ENCODE measurements around the gene ME1.
"Not testable (repeated sequence)": the region's sequence is repeated elsewhere in the genome, so short reads cannot be mapped to it uniquely, and the experiment has no call there.

ME1 gene

DNA sequence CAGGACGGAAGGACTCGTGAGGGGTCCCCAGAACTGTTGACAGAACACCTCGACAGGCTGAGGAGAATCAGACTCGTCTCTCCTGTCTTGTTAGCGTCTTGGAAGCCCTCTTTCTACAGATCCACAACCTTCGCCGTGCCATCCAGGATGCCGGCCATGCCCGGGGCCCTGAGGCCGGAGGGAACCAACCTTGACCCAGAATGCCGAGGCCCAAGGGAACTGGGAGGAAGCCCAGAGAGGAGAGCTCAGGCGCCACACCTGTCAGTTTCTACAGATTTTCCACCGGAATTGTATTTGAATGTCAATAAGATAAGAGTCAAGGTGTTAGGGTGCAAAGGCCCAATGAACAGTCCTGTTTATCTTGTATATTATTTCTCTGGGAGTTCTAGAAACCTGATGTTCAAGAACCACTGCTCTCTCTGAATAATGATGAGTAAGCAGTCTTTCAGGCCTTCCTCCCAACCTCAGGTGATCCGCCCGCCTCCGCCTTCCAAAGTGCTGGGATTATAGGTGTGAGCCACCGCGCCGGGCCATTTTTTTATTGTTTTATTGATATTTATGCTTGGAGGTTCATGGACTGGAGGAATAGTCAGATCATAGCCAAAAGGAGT lies 799 bp upstream of the ME1 start:
- DNase-seq, result no peak

DNA sequence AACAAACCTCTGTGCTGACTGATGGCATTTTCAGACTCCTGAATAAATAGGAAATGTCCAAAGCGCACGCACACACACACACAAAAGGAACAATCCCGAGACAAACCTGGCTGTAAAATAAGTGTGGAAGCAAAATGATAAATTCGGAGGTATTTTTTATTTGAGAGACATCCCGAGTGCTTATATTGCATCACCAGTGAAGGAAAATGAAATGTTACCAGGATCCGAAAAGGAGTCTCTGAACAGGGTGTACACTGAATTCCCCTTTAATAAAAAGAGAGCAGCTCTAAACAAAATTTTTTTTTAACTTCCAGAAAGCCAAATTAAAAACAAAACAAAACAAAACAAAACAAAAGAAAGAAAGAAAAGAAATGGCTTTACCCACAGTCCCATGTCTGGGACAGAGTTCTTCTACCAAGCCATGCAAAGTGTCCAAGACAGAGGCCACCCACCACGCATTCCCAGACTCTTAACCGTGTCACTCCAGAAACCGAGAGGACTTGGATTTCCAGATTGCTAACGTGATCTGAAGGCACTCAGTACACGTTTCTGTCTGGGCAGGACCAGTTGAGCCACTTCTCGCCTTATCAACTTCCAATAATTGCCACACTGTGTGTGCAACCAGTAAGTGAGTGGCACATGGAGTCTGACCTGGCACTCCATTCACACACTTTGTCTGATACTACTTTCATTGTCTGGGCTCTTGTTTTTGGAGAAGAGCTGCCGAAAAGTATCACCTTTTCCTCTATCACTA lies 817 bp downstream of the ME1 start:
- peak; percentile 47 for DNase-seq

DNA sequence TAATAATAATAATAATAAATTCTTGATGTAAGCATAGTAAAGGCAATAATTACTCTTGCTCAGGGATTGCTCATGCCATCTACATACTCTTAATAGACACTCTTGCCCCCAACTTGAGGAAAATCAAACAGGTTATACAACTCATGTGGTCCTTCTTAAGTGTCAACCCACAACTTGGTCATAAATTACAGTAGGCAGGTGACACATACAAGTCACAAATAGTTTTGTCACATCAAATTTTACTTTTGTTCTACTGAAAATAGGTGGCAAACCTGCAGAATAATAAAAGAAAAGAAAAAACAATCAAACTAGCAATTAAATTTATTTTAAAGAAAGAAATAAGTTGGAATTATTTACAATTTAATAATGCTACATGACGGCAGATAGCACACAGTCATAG lies 1.6 kb downstream of the ME1 start:
- no peak for DNase-seq

DNA sequence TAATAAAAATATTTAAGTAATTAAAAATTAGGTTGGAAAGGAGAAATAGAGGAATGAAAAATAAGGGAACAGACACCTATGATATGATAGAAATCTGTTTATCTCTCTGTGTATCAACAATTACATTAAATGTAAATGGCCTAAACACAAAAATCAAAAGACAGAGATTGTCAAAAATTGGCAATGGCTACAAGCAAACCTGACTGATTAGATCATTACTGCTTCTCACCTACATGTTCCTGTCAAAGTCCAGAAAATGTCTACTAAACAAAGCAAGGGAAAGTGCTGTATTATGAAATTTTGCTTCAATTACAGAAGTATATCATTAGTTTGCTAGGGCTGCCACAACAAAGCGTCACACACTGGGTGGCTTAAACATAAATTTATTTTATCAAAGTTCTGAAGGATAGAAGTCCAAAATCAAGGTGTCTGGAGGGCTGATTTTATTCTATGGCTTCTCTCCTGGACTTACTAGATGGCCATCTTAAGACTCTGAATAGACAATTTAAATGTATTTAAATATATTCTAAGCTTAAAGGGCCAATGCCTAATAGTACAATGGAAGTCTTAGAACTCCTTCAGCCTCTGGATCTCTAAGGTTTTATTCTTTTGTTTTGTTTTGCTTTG lies 6.3 kb downstream of the ME1 start:
- no peak for DNase-seq

DNA sequence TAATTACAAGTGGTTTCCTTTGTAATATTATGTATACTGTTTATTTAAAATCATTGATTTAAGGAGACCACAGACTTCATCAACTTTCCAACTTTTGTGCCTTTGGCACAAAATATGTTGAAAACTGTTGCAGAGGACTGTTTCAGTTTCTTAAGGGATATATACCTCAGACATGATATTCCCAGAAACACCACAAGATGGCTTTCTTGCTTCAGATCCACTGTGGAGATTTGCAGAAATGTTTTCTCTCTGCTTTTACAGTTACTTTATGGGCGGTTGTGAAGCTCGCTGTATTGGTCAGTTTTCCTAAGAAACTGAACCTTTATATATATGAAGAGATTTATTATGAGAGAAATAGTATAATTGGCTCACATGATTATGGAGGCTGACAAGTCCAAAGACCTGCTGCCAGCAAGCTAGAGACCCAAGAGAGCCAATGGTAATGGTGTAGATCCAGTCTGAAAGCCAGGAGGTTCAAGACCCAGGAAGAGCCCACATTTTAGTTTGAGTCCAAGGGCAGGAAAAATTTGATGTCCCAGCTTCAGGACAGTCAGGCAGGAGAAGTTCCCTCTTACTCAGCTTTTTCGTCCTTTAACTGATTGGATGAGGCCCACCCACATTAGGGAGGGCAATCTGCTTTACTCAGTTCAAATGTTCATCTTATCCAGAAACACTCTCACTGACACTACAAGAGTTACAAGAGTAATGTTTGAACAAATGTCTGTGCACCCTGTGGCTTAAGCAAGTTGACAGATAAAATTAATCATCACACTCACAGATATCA lies 12.8 kb downstream of the ME1 start:
- DNase-seq, result peak; percentile 52

DNA sequence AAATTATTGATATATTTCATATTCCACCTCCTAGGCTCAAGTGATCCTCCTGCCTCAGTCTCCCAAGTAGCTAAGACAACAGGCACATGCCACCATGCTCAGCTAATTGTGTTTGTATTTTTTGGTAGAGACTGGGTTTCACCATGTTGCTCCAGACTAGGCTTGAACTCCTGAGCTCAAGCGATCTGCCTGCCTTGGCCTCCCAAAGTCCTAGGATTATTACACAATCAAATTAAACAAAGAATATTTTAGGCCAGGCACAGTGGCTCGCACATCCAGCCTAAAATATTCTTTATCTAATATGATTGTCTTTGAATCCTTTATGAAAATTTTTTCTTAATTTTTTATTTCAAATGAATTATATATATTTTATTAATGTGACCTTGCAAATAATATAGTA lies 17.8 kb downstream of the ME1 start:
- no peak for DNase-seq

DNA sequence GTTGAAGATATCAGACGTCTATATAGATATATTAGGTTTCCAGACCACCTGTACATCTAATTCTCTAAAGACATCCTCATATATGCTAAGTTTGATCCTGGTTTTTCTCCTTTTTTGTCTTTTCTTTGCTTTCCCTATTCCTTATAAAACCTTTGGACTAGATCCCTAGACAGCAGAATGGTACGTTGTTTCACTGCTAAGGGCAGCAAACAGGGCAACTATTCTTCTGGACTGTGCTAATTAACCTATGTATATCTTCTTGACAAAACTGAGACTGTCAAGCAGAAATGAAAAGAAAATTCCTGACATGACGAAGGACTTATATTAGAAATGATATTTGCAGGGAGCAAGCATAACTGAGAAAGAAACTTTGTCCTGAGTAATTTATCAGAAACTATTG lies 19.1 kb downstream of the ME1 start:
- no peak for DNase-seq

DNA sequence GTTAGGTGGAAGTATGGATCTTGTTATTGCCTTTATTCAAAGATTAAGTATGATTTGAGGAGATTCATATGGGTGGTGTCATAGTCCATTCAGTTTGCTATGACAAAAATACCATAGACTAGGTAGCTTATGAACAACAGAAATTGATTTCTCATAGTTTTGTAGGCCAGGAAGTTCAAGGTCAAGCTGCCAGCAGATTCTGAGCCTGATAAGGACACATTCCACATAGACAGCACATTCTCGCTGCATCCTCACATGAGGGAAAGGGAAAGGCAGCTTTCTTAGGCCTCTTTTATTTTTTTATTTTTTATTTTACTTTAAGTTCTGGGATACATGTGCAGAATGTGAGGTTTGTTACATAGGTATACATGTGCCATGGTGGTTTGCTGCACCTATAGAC lies 27.7 kb downstream of the ME1 start:
- peak; percentile 52 for DNase-seq

DNA sequence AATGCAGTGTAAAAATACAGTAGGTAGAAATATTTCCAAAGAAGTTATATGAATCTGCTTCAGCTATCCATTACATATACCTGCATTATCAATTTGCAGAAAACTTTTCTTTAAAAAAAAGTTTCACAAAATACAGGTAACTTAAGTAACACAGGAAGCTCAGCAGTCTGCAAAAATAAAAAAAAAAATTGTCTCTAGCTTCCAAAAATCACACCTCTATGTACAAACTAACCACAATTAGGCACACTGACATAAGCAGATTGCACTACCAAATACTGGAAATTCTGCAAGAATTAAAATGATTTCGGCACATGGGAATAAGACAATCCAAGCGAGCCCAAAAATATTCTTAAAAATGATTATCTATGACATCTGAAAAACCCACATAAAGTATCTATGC lies 41.2 kb downstream of the ME1 start:
- DNase-seq, result no peak

DNA sequence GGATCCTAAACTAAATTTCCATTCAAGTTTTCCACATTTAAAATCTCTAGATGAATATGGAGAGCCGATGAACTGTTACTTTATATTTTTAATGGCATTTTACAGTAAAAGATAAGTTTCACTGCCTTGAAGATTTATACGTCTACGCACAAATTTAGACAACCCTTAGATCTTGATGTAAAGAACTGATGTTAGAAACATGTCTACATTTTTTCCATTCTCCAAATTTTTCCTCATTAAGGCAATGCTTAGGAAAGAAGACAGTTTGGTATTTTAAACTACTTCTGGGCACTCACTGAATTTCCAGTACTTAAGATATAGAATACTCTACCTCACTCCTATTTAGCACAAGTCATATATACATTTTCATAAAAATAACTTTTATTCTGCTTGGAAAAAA lies 45.4 kb downstream of the ME1 start:
- DNase-seq, result no peak

DNA sequence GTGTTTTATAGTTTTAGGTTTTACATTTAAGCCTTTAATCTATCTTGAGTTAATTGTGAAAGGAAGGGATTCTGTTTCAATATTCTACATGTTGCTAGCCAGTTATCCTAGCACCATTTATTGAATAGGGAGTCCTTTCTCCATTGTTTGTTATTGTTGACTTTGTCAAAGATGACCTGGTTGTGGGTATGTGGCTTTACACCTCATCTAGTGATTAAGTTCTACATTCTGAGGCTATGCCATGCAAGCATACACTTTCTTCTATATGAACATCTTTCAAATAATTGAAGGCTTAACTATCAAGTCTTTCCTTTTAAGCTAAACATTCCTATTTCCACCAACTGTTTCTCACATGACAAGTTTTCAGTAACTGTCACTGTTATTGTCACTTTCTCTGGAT lies 46.1 kb downstream of the ME1 start:
- DNase-seq, result no peak

DNA sequence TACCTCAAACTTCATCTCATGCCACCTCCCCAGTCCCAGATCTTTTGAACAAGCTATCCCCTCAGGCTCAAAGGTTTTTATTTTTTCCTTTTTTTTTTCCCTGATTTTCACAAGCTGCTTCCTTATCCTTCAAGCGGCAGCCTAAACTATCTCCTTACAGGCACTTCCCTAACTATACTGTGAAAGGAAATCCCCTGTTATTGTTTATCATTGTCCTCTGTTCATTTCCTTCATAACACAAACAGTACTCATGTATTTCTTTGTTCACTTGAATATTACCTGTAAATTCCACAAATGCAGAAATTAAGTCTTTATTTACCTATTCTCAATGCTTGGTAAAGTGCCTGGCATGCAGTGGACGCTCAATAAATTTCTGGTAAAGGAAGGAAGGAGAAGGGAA lies 48.9 kb downstream of the ME1 start:
- no peak for DNase-seq

DNA sequence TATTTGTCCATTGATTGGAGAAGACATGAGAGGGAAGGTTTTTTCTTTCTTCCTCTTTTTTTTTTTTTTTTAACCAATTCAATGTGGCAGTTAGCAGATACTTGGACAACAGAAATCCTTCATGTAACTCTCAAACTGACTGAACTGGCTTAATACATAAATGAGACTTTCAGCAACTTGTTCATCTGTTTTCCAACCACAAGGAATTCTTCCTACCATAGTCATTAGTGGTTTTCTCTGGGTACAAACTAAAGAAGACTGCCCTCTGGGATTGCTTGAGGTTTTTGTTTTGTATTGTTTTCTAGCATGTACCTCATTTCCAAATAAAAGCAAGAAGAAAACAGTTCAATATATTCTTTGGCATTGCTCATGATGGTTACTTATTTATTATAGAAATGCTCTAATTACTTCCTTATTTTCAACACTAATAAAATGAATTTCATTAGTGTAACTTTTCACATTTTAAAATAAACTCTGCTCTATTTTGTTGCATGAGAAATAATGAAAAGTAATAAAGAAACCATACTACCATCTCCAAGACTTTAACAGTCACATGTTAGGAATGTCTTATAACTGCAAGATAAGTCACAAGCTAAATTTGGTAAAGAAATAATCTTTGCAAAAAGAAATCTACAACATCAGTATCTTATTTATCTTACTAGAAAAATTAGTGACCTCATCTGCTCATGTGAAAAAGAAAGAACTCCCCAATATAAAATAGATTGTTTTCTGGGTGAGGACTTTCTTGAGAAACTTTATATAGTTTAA lies 52.0 kb downstream of the ME1 start:
- peak; percentile 77 for DNase-seq

DNA sequence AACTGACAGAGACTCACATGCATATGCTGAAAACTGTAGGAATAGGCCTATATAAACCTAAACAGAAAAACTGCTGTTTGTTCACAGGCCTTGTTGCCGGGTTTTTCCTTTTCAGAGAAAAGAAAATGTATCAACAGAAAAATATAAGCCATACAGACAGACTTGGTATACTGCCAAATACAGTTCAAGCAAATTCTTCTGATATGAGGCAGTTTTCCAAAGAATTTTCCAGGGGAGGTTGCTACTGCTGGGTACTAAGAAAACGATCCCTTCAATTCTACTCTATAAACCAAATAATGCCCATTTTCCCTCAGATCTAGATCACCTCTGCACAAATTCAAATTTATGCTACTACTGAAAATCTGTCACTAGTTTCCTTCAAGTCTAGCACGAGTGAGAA lies 59.4 kb downstream of the ME1 start:
- DNase-seq, result peak; percentile 61

DNA sequence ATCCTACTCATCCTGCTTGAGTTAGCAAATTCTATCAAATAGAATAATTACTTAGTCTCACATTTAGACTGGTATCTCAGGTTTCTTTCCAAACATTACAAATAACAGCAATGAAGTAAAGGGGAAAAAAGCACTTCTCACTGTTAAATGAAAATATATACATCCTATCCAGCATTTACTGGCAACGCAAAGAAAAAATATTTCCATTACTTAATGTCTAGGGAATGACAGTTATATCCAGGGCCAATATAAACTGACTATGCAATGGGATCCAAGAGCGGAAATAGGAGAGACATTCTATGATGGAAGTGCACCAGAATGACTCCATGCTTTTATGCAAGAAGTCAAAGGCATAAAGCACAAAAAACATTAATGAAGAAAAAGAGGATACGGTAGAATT lies 60.3 kb downstream of the ME1 start:
- no peak for DNase-seq

DNA sequence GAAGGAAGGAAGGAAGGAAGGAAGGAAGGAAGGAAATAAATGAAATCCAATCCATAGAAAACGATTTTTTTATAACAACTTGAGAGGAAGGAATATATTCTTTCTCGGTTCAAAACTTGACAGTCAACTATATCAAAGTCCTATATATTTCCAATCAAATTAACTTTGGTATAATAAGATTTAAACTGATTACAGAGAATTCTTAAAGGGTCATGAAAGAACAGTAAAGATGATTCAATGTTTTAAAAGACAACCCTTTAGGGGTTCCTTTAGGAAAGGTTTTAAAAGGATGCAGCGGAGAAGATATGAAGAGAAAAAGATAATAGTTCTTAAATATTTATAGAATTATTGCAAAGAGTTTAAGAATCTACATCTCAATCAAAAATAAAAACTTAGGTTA lies 61.2 kb downstream of the ME1 start:
- DNase-seq, result no peak

DNA sequence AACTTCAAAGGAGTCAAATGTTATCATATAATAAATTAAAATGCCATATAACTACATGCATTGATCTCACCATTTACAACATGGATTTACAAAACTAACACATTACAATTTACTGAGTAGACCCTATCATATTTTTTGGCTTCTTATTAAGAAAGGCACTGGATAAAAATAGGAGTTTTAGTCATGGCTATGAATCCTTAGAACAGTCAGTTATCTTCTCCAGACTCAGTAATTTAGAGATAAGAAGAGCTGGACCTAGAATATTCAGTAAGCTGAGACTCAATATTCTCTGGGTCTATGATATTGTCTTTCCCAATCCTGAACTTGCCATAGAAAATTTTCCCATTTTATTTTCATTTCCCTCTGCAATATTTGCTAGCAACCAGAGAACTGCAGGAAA lies 62.3 kb downstream of the ME1 start:
- no peak for DNase-seq

DNA sequence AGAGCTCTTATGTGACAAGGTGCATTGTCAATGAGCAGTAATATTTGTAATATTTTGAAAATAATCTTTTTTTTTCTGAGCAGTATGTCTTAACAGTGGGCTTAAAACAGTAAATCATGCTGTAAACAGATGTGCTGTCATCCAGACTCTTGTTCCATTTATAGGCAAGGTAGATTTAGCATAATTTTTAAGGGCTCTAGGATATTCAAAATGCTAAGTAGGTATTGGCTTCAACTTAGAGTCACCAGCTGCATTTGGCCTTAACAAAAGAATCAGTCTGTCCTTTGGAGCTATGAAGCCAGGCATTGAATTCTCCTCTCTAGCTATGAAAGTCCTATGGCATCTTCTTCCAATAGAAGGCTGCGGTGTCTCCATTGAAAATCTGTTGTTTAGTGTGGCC lies 63.7 kb downstream of the ME1 start:
- DNase-seq, result no peak

DNA sequence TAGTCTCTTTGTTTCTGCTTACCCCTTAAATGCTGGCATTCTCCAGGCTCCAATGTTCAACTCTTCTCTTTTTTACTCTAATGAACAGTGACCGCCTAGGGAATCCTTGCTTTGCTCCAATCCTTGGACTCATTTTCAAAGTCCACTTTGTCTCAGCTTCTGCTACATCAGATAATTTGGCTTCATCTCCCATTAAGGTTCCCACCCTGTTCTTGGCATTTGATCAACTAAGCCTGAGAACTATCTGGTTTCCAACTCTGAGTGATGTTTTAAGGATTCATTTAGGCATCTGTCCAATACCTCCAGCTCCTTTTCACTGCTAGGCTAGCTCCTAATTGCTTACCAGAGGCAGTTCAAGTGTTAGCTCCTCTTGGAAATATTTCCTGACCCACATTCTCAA lies 64.9 kb downstream of the ME1 start:
- DNase-seq, result peak; percentile 42

DNA sequence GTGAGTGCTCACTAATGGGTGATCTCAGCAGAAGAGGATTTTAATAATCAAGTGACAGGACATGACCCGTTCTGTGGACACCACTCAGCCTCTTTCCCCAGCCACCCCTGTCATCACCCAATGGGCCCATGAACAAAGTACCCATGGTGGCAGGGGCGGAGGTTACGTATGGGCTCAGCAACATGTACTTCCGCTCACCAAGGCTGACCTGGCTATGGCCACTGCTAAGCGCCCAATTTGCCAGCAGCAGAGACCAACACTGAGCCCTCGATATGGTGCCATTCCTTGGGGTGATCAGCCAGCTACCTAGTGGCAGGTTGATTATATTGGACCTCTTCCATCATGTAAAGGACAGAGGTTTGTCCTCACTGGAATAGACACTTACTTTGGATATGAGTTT lies 68.5 kb downstream of the ME1 start:
- DNase-seq, result not testable (repeated sequence)

DNA sequence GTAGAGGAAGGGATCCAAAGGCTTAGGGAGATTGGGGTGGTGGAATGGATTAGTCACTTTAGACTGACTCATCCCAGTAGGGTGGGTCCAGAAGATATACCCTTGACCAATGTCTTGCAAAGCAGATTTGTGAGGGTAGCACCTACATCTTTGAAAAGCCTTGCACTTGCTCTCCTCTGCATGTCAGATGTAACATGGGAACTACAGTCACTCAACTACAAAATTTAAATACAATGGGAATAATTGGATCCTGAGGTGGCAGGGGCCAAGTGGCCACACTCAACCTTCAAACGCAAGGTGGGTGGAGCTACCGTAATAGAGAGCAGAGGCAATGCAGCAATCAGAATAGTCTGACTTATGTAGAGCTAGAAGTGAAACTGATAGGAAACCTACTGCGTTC lies 71.2 kb downstream of the ME1 start:
- no peak for DNase-seq

DNA sequence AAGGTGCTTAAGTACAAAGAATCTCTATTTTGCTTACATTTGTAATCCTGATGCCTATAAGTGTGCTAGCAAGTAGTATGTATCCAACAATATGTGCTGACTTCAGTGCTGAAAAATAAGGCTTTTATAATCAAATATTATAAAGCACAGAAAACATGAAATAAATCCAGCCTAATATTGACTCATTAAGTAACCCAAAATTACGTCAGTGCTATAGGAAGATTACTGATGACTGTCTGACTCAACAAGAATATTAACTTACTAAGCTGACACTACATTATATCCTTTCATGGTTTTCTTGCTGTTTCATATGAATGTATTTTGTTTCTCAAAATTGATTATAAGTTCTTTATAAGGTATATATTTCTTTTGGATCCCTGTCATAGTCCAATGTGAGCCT lies 76.1 kb downstream of the ME1 start:
- no peak for DNase-seq

Data from EL (cell line).